Suprapubic skin (tissue), 4 donors: ENCODE results near the gene TAGLN3. TPM values are rescaled to one million over a fixed set of nuclear protein-coding genes. Genes with fewer than 3 reads are reported as not detected.
A peak's percentile ranks its signal among the peaks of the same experiment; 100 is the strongest.

ENCODE experiments used
- DNase-seq, 2 donors: peaks; one replicate each; pipeline ENCODE4 v3.0.0-alpha.2; 2019; ENCODE audit warnings: low spot score in 2 of 2
- H3K27ac ChIP-seq: fragments of 200-600 bp; sonication (generic); one replicate; pipeline ENCODE4 v1.5.1; 2019
- H3K27me3 ChIP-seq: fragments of 200-600 bp; sonication (generic); one replicate; pipeline ENCODE4 v1.5.1; 2019
- H3K36me3 ChIP-seq: fragments of 200-600 bp; sonication (generic); one replicate; pipeline ENCODE4 v1.5.1; 2019
- H3K4me1 ChIP-seq: fragments of 200-600 bp; sonication (generic); one replicate; pipeline ENCODE4 v1.5.1; 2019
- H3K4me3 ChIP-seq: fragments of 200-600 bp; sonication (generic); one replicate; pipeline ENCODE4 v1.5.1; 2019; ENCODE audit warnings: mild to moderate bottlenecking
- H3K9me3 ChIP-seq: fragments of 200-600 bp; sonication (generic); one replicate; pipeline ENCODE4 v1.5.1; 2019
- CTCF ChIP-seq, 2 donors: fragments of 200-600 bp in 1 of 2; fragments of 450-650 bp in 1 of 2; sonication (generic) in 1 of 2; IDR thresholded peaks; one replicate each; pipeline ENCODE4 v1.5.1; 2016 to 2019; ENCODE audit warnings: antibody characterized with exemption in 2 of 2, mild to moderate bottlenecking in 1 of 2, moderate library complexity in 1 of 2
- EP300 ChIP-seq: sonication (generic); formaldehyde crosslinking; IDR thresholded peaks from one replicate; pipeline ENCODE4 v1.6.1; 2017; ENCODE audit warnings: antibody characterized with exemption
- POLR2A ChIP-seq, 2 donors: fragments of 450-650 bp; IDR thresholded peaks; one replicate each; pipeline ENCODE4 v1.6.1; 2017; ENCODE audit warnings: antibody characterized with exemption in 2 of 2, mild to moderate bottlenecking in 2 of 2, moderate library complexity in 2 of 2
- POLR2AphosphoS5 ChIP-seq, 3 donors: sonication (generic); formaldehyde crosslinking; IDR thresholded peaks; one replicate each; pipeline ENCODE4 v1.6.1; 2017; ENCODE audit warnings: antibody characterized with exemption in 3 of 3
- whole genome bisulfite sequencing: methylation state at CpG from one replicate; pipeline ENCODE4 v1.1.5; 2018; 5-methylcytosine and 5-hydroxymethylcytosine counted together
- total RNA-seq, 4 donors: library from RNA; depleted of rRNA; stranded (reverse); fragments of >200 nt; gene quantifications; one replicate each; pipeline ENCODE4 v1.1.0, GENCODE V29; 2016

TAGLN3 gene
- total RNA-seq, 4 donors from 2014 or later = 0.60 to 0.98 TPM; not detected in 2

GRCh38 chr3:112013058-112013783, 14.5 kb downstream of the TAGLN3 start:
- Histone ChIP-seq H3K4me3 (no peak overlapping the region), H3K36me3 (no peaks in the 10 kb centered on the region), H3K27ac (no peak overlapping the region), H3K9me3 (no peaks in the 10 kb centered on the region), H3K4me1 (peaks cover 6% of the 10 kb centered on the region), H3K27me3 (no peaks in the 10 kb centered on the region)
- TF ChIP-seq POLR2AphosphoS5 (IDR thresholded peaks at IDR 0.05) (no peak), CTCF (IDR thresholded peaks at IDR 0.05) (peak in 1 of 2 donors; percentile 57), EP300 (no peak), POLR2A (IDR thresholded peaks at IDR 0.05) (no peak)
- DNase-seq = peak in 1 of 2 donors; percentile 68
- WGBS = 47% methylated on average over 19 of the region's 19 CpGs

GRCh38 chr3:112013784-112014143, 15.0 kb downstream of the TAGLN3 start:
- WGBS = 58% methylated on average over 5 of the region's 5 CpGs
- Histone ChIP-seq H3K9me3 (no peaks in the 10 kb centered on the region), H3K27ac (no peak overlapping the region), H3K4me1 (peaks cover 6% of the 10 kb centered on the region), H3K36me3 (no peaks in the 10 kb centered on the region), H3K27me3 (no peaks in the 10 kb centered on the region), H3K4me3 (no peak overlapping the region)
- DNase-seq = no peak
- TF ChIP-seq EP300 (no peak), CTCF (IDR thresholded peaks at IDR 0.05) (no peak), POLR2A (IDR thresholded peaks at IDR 0.05) (no peak), POLR2AphosphoS5 (IDR thresholded peaks at IDR 0.05) (no peak)

GRCh38 chr3:112017091-112017490, 18.4 kb downstream of the TAGLN3 start:
- no peaks in the 10 kb centered on the region for H3K36me3 ChIP-seq
- DNase-seq = no peak
- no peak overlapping the region for H3K27ac ChIP-seq

GRCh38 chr3:112018712-112019111, 20.0 kb downstream of the TAGLN3 start:
- Histone ChIP-seq H3K27ac (no peak overlapping the region), H3K36me3 (no peaks in the 10 kb centered on the region), H3K9me3 (no peaks in the 10 kb centered on the region), H3K4me3 (no peak overlapping the region), H3K27me3 (no peaks in the 10 kb centered on the region), H3K4me1 (no peaks in the 10 kb centered on the region)
- TF ChIP-seq POLR2A (IDR thresholded peaks at IDR 0.05) (no peak), POLR2AphosphoS5 (IDR thresholded peaks at IDR 0.05) (no peak), EP300 (no peak)
- no peak for DNase-seq
- 98% methylated on average over 4 of the region's 4 CpGs for WGBS

More at GRCh38 chr3:112017091-112017490, 18.4 kb downstream of the TAGLN3 start:
- Histone ChIP-seq H3K9me3 (no peaks in the 10 kb centered on the region), H3K27me3 (no peaks in the 10 kb centered on the region), H3K4me1 (peaks cover 6% of the 10 kb centered on the region), H3K4me3 (no peak overlapping the region)
- TF ChIP-seq POLR2AphosphoS5 (IDR thresholded peaks at IDR 0.05) (no peak), EP300 (no peak)

- Histone ChIP-seq H3K27ac (no peak overlapping the region), H3K4me3 (no peak overlapping the region), H3K36me3 (no peaks in the 10 kb centered on the region), H3K27me3 (no peaks in the 10 kb centered on the region), H3K9me3 (no peaks in the 10 kb centered on the region), H3K4me1 (no peaks in the 10 kb centered on the region)
- TF ChIP-seq POLR2A (IDR thresholded peaks at IDR 0.05) (no peak), EP300 (no peak), CTCF (IDR thresholded peaks at IDR 0.05) (no peak), POLR2AphosphoS5 (IDR thresholded peaks at IDR 0.05) (no peak)
- WGBS = 55% methylated on average over 1 of the region's 1 CpG
- DNase-seq = no peak
Measured at GRCh38 chr3:112019716-112020115, 21.0 kb downstream of the TAGLN3 start.

- TF ChIP-seq EP300 = no peak
- TF ChIP-seq POLR2A (IDR thresholded peaks at IDR 0.05) = no peak
- no peak for TF ChIP-seq POLR2AphosphoS5 (IDR thresholded peaks at IDR 0.05)
- no peak for TF ChIP-seq CTCF (IDR thresholded peaks at IDR 0.05)
- Histone ChIP-seq H3K4me1 (no peaks in the 10 kb centered on the region), H3K4me3 (no peak overlapping the region), H3K27me3 (no peaks in the 10 kb centered on the region), H3K9me3 (no peaks in the 10 kb centered on the region), H3K27ac (no peak overlapping the region), H3K36me3 (no peaks in the 10 kb centered on the region)
- 83% methylated on average over 1 of the region's 1 CpG for WGBS
- DNase-seq = no peak
Measured at GRCh38 chr3:112020674-112021085, 22.0 kb downstream of the TAGLN3 start.
